HL-60 (cell line): Measurements from ENCODE around the gene TANC1.

Experiments
- DNase-seq, 2 experiments: peaks; one replicate each; pipeline ENCODE4 v3.0.0-alpha.2; 2010 to 2020; ENCODE audit warnings: low read depth in 1 of 2, low spot score in 1 of 2
- H3K27ac ChIP-seq: fragments of 250-450 bp; sonication (Bioruptor Pico); replicated peaks from 2 replicates; pipeline ENCODE4 v1.5.1; 2020; ENCODE audit warnings: mild to moderate bottlenecking, moderate library complexity
- H3K27me3 ChIP-seq: fragments of 250-450 bp; sonication (Bioruptor Pico); 2 replicates; pipeline ENCODE4 v1.5.1; 2021; ENCODE audit warnings: mild to moderate bottlenecking, moderate library complexity; ENCODE audit not compliant: insufficient read depth, poor library complexity, severe bottlenecking
- H3K4me3 ChIP-seq: replicated peaks from 2 replicates; pipeline ENCODE4 v1.5.1; 2011; ENCODE audit warnings: mild to moderate bottlenecking, control low read depth, low read length; ENCODE audit not compliant: insufficient read depth
- GABPA ChIP-seq: IDR thresholded peaks from 2 replicates; pipeline ENCODE4 v1.6.1; 2012; ENCODE audit warnings: low read depth
- POLR2AphosphoS5 ChIP-seq: IDR thresholded peaks from 2 replicates; pipeline ENCODE4 v1.6.1; 2012; ENCODE audit warnings: low read depth
- SPI1 ChIP-seq: IDR thresholded peaks from 2 replicates; pipeline ENCODE4 v1.6.1; 2012; ENCODE audit warnings: low read depth, mild to moderate bottlenecking, borderline replicate concordance
- TF ChIP-seq, protein P1 (sequence below): IDR thresholded peaks from 2 replicates; pipeline ENCODE4 v1.6.1; 2012; ENCODE audit warnings: low read depth; ENCODE audit not compliant: insufficient replicate concordance
- TF ChIP-seq, protein P2 (sequence below): IDR thresholded peaks from one replicate; pipeline ENCODE4 v1.5.1; 2011; ENCODE audit warnings: low read length, control low read depth, inconsistent platforms; ENCODE audit not compliant: insufficient read depth

The TANC1 gene

DNA sequence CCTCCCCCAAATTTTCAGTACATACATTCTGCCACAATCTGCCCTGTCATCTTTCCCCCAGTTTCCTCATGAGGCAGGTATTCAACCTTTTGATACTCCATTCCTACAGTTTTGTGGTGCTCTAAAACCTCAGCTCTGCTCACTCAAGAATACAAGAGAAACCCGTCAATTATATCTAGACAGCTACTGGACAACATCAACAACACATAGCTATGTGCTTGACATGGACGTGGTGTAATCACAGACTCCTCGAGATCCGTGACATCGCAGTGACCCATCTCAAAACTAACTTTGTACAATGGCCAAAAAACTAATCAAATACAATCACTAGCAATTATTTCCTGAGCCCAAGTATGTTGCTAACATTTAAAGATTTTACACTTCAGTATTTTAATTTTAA, 294.5 kb downstream of the TANC1 start:
- no peak for DNase-seq
- H3K4me3 ChIP-seq: no peak overlapping the region
- TF ChIP-seq GABPA: no peak
- TF ChIP-seq POLR2AphosphoS5: no peak
- no peak for TF ChIP-seq SPI1
- TF ChIP-seq, protein P1, sequence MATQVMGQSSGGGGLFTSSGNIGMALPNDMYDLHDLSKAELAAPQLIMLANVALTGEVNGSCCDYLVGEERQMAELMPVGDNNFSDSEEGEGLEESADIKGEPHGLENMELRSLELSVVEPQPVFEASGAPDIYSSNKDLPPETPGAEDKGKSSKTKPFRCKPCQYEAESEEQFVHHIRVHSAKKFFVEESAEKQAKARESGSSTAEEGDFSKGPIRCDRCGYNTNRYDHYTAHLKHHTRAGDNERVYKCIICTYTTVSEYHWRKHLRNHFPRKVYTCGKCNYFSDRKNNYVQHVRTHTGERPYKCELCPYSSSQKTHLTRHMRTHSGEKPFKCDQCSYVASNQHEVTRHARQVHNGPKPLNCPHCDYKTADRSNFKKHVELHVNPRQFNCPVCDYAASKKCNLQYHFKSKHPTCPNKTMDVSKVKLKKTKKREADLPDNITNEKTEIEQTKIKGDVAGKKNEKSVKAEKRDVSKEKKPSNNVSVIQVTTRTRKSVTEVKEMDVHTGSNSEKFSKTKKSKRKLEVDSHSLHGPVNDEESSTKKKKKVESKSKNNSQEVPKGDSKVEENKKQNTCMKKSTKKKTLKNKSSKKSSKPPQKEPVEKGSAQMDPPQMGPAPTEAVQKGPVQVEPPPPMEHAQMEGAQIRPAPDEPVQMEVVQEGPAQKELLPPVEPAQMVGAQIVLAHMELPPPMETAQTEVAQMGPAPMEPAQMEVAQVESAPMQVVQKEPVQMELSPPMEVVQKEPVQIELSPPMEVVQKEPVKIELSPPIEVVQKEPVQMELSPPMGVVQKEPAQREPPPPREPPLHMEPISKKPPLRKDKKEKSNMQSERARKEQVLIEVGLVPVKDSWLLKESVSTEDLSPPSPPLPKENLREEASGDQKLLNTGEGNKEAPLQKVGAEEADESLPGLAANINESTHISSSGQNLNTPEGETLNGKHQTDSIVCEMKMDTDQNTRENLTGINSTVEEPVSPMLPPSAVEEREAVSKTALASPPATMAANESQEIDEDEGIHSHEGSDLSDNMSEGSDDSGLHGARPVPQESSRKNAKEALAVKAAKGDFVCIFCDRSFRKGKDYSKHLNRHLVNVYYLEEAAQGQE: no peak
- TF ChIP-seq, protein P2, sequence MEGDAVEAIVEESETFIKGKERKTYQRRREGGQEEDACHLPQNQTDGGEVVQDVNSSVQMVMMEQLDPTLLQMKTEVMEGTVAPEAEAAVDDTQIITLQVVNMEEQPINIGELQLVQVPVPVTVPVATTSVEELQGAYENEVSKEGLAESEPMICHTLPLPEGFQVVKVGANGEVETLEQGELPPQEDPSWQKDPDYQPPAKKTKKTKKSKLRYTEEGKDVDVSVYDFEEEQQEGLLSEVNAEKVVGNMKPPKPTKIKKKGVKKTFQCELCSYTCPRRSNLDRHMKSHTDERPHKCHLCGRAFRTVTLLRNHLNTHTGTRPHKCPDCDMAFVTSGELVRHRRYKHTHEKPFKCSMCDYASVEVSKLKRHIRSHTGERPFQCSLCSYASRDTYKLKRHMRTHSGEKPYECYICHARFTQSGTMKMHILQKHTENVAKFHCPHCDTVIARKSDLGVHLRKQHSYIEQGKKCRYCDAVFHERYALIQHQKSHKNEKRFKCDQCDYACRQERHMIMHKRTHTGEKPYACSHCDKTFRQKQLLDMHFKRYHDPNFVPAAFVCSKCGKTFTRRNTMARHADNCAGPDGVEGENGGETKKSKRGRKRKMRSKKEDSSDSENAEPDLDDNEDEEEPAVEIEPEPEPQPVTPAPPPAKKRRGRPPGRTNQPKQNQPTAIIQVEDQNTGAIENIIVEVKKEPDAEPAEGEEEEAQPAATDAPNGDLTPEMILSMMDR: no peak
- no peaks in the 10 kb centered on the region for H3K27me3 ChIP-seq
- no peak overlapping the region for H3K27ac ChIP-seq

DNA sequence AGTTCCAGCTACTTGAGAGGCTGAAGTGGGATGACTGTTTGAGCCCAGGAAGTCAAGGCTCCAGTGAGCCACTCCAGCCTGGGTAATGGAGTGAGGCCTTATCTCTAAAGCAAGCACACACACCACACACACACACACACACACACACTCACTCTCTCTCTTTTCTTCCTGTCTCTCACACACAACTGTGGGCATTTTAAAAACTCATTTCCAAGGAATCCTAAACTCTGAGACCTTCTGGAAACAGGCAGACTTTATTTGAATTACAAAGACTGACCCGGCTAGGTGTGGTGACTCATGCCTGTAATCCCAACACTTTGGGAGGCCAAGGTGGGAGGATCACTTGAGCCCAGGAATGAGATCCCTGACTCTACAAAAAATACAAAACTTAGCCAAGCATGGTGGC, 296.7 kb downstream of the TANC1 start:
- H3K27ac ChIP-seq: no peak overlapping the region

DNA sequence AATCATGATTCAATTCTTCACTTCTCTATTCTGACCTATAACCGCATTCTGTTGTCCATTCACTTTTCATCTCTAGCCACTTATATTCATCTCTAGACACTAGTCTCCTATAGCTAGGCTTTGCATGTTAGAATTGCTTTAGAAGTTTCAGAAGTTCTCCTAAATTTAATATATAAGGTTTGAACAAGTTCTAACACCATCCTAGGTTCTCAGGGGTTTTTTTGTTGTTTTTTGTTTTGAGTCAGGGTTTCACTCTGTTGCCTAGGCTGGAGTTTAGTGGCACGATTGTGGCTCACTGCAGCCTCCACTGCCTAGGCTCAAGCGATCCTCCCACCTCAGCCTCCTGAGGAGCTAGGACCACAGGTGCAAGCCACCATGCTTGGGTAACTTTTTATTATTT, 298.1 kb downstream of the TANC1 start:
- Histone ChIP-seq H3K27ac (no peak overlapping the region), H3K4me3 (no peak overlapping the region), H3K27me3 (no peaks in the 10 kb centered on the region)
- no peak for DNase-seq
- TF ChIP-seq POLR2AphosphoS5 (no peak), GABPA (no peak)
- TF ChIP-seq, protein P2: no peak

More for the DNA sequence above, 296.7 kb downstream of the TANC1 start:
- Histone ChIP-seq H3K4me3 (no peak overlapping the region), H3K27me3 (no peaks in the 10 kb centered on the region)
- no peak for DNase-seq
- no peak for TF ChIP-seq GABPA
- TF ChIP-seq, protein P1: no peak
- TF ChIP-seq, protein P2: no peak

DNA sequence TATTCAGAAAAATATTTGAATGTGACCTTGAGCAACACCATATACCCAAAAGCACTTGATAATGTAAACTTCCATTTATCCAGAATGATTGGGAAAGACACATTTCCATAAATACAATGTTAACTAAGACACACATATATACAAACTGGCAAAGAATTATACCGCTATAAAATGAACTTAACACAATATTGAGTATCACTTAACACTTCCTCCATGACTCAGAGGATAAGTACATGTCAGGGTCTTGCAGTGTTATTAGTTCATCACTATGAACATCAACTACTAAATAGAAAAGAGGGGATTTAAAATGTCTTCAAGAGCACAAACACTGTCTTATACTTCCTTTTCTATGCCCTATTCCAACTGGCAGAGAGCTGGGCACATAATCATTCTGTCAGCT, 299.5 kb downstream of the TANC1 start:
- TF ChIP-seq, protein P1: no peak
- TF ChIP-seq GABPA (no peak), SPI1 (no peak), POLR2AphosphoS5 (no peak)
- TF ChIP-seq, protein P2: no peak
- Histone ChIP-seq H3K27ac (no peak overlapping the region), H3K4me3 (no peak overlapping the region), H3K27me3 (no peaks in the 10 kb centered on the region)
- no peak for DNase-seq
